ENCODE results near the gene GLT6D1.

DNA sequence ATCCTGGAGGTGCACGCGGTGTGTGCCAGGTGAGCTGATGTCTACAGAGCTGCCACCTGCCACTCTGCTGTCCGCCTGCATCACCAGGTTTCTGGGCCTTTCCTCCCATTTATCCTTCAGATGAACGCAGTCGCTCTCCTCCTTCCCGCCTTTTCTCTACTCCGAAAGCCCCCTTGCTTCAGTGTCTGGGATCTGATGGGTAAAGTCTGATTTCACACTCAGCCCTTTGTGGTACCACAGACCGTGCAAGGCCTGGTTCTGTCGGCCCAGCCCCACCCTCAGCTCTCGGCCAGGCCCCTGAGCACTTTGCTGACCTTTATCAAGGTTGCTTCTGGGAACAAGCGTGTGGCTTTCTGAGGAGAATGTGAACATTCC, 32.5 kb downstream of the GLT6D1 start:
- TF ChIP-seq, protein P1, sequence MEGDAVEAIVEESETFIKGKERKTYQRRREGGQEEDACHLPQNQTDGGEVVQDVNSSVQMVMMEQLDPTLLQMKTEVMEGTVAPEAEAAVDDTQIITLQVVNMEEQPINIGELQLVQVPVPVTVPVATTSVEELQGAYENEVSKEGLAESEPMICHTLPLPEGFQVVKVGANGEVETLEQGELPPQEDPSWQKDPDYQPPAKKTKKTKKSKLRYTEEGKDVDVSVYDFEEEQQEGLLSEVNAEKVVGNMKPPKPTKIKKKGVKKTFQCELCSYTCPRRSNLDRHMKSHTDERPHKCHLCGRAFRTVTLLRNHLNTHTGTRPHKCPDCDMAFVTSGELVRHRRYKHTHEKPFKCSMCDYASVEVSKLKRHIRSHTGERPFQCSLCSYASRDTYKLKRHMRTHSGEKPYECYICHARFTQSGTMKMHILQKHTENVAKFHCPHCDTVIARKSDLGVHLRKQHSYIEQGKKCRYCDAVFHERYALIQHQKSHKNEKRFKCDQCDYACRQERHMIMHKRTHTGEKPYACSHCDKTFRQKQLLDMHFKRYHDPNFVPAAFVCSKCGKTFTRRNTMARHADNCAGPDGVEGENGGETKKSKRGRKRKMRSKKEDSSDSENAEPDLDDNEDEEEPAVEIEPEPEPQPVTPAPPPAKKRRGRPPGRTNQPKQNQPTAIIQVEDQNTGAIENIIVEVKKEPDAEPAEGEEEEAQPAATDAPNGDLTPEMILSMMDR (IDR thresholded peaks at IDR 0.05; ENCODE audit: low read depth, low read length) = no peak
- TF ChIP-seq EZH2phosphoT487 (IDR thresholded peaks at IDR 0.05; ENCODE audit: low read depth) = no peak

Data from OCI-LY3 (cell line).